ENCODE results near the gene PLSCR1.

Gene PLSCR1

DNA sequence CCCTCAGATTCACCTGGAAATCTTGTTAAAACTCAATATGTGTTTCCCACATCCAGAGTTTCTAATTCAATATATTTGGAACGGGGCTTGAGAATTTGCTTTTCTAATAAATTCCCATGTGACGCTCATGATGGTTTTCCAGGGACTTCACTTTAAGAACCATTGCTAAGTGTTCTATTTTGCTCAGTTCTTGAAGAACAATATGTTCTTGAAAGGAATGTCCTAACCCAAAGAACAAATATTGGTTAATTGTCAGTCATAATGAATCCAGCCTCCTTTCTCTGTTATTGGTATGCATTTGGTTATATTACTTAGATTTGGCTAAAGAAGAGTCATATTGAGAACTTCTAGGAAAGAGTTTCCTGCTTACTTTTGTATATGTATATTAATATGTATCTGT is 70.7 kb downstream of the PLSCR1 start:
- DNase-seq (ENCODE audit: low spot score), result no peak

- DNase-seq (ENCODE audit: low spot score), result no peak
These were observed 71.8 kb downstream of the PLSCR1 start for GRCh38 chr3:146472611-146473010.

GRCh38 chr3:146471012-146471411 is 73.4 kb downstream of the PLSCR1 start:
- no peak for DNase-seq (ENCODE audit: low spot score)

DNA sequence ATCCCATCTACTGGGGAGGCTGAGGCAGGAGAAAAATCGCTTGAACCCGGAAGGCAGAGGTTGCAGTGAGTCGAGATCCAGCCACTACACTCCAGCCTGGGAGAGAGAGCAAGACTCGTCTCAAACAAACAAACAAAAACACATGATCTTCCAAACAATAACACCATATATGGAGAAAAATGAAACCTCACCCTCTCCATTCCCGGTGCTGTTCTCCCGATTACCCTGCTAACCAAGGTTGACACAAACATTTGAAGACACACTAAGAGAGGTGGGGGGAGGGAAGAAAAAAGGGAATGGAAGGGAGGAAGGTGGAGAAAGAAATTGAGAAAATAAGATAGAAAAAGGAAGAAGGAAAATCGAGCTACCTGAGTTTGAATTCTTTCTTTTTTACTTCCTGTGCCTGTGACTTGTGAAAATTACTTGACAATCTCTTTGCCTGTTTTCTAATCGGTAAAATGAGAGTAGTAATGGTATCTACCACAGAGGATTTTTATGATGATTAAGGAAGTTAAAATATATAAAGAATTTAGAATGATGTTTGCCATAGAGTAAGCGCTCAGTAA is 73.9 kb downstream of the PLSCR1 start:
- no peak for DNase-seq (ENCODE audit: low spot score)

- DNase-seq (ENCODE audit: low spot score), result no peak
These were observed 75.0 kb downstream of the PLSCR1 start, which contains the start of gene PLSCR2 for GRCh38 chr3:146469150-146470017. TSS of gene PLSCR2 (minus strand) at chr3:146469561. CDS start at chr3:146459904, 9,657 bp downstream.

DNA sequence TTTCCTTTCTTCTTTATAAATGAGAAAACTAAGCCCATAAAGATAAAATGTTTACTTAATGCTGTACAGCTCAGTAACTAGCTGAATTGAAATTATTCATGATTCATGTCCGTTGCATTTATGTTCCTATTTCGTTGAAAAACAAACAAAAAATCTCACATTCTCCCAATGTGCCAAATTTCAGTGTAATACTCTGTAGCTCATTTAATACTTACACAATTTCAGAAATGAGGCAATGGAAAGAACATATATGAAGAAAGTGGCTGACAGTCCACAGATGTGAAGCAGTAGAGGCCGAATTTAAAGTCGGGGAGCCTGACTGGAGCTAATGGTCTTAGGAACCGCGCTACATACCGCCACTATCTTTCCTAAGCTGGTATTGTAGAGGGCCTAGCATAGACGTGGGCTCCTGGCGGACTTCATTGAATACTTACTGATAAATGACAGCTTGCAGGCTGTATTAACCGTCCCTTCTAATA is 75.7 kb downstream of the PLSCR1 start:
- no peak for DNase-seq (ENCODE audit: low spot score)

DNA sequence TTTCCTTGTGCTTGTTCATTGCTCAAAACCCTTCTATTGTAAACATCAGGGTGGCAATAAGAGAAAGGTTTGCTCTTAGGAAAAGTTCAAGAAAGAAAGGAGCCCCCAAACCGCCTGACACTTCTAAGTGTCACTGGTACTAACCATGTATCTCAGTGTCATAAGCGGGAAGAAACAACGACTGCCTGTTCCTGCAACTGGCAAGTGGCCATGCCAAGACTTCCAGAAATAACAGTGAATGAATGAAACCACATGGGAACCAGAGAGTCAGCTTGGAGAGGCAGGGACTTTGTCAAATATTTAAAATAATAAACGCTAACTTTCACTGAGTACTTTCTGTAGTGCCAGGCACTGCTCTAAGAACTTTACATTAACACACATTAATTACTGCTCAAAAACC is 76.2 kb downstream of the PLSCR1 start:
- DNase-seq (ENCODE audit: low spot score), result no peak

GRCh38 chr3:146466604-146467003 is 77.8 kb downstream of the PLSCR1 start:
- DNase-seq (ENCODE audit: low spot score), result no peak

DNA sequence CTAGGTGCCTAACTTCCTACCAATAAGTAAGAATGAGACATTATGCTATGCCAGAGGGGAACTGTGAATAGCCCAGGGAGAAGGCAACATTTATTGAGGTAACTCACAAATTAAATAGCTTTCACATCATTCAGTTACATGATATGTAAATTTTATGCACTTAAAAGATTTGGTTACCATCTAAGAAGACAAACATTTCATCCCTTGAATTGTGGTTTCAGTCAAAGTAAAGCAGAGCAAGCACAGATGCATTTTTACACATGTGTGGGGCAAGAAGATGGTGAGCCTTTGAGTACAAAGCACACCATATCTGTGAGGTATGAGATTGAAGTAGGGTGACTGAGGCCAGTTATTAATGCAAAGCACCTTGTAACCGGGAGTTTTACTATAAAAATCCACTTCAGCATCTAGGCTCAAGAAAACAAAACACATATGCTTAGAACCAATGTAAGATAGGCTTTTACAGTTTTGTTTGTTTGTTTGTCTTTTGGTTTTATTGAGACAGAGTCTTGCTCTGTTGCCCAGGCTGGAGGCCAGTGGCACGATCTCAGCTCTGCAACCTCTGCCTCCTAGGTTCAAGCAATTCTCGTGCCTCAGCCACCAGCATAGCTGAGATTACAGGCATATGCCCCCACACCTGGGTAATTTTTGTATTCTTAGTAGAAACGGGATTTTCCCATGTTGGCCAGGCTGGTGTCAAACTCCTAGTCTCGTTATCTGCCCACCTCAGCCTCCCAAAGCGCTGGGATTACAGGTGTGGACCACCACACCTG is 78.5 kb downstream of the PLSCR1 start:
- no peak for DNase-seq (ENCODE audit: low spot score)

All from LoVo (cell line).